BLaER1 treated with 17β-estradiol and CSF1 and Interleukin-3, amounts not matched to agents 10 nM and 100 nM (cell line): Measurements from ENCODE around the gene RARB.

Experiments used
- H3K27ac ChIP-seq, 11 experiments: shearing (Covaris generic); formaldehyde crosslinking; 2 replicates each; pipeline ENCODE4 v1.8.1; 2022
- H3K27me3 ChIP-seq, 11 experiments: shearing (Covaris generic); formaldehyde crosslinking; 2 replicates each; pipeline ENCODE4 v1.8.1; 2022
- H3K36me3 ChIP-seq, 11 experiments: shearing (Covaris generic); formaldehyde crosslinking; 2 replicates each; pipeline ENCODE4 v1.8.1; 2022
- H3K4me1 ChIP-seq, 10 experiments: shearing (Covaris generic); formaldehyde crosslinking; 2 replicates each; pipeline ENCODE4 v1.8.1; 2022
- H3K4me2 ChIP-seq, 11 experiments: shearing (Covaris generic); formaldehyde crosslinking; 2 replicates each; pipeline ENCODE4 v1.8.1; 2022
- H3K4me3 ChIP-seq, 10 experiments: shearing (Covaris generic); formaldehyde crosslinking; 2 replicates each; pipeline ENCODE4 v1.8.1; 2022
- H3K9ac ChIP-seq, 11 experiments: shearing (Covaris generic); formaldehyde crosslinking; 2 replicates each; pipeline ENCODE4 v1.8.1; 2022
- H3K9me3 ChIP-seq, 11 experiments: shearing (Covaris generic); formaldehyde crosslinking; replicated peaks in 1 of 11; 2 replicates each; pipeline ENCODE4 v1.8.1; 2022
- H4K20me1 ChIP-seq, 11 experiments: shearing (Covaris generic); formaldehyde crosslinking; 2 replicates each; pipeline ENCODE4 v1.8.1; 2022
- Cebpa-rat ChIP-seq, 11 experiments: shearing (Covaris generic); IDR thresholded peaks; 2 replicates each; pipeline ENCODE4 v1.8.1; 2022

The RARB gene

DNA sequence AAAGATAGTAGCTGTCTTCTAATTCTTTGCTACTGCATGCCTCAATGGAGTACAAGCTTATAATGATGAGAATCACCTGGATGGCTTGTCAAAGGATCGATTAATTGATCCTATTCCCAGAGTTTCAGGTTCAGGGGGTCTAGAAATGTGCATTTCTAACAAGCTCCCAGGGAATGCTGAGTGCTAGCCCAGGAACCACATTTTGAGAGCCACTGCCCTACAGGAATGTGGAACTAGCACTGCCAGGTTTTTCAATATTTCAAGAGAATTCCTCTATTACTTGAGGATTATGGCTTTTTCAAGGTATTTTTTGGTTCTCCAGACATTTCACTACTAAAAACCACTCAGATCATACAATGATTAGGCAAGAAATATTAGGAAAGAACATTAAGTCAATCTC, 52.7 kb downstream of the RARB start:
- no peak for TF ChIP-seq Cebpa-rat (IDR thresholded peaks at IDR 0.05)
- H3K4me2 ChIP-seq: no peak overlapping the region
- no peak overlapping the region for H3K9ac ChIP-seq
- H3K27ac ChIP-seq: no peak overlapping the region
- H3K4me3 ChIP-seq: no peak overlapping the region
- H4K20me1 ChIP-seq: no peaks in the 10 kb centered on the region
- peaks cover 0 to 8% (median 0%) of the 10 kb centered on the region in 10 experiments; a peak in 2 of 20 replicates for H3K4me1 ChIP-seq
- H3K27me3 ChIP-seq: no peaks in the 10 kb centered on the region
- H3K9me3 ChIP-seq: no peaks in the 10 kb centered on the region
- H3K36me3 ChIP-seq: no peaks in the 10 kb centered on the region

DNA sequence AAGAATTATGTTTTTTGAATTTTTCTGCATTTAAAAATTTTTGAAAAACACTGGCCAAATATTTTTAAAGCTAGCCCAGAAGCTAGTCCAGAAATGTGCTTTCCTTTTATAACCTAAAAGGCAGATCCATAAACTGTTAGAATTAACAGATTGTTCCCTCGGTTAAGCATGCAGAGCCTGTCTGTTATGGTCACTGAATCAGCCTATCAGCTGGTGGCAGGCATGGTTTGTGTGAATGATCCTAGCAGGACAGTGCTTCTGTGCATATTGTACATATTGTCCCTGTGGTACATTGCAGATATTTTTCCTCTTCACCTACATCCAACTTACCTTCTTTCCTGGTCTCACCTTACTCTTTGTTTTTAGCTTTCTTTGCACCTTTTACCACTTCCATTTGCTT, 53.3 kb downstream of the RARB start:
- no peak overlapping the region for H3K4me3 ChIP-seq
- H3K9ac ChIP-seq: no peak overlapping the region
- H3K27me3 ChIP-seq: no peaks in the 10 kb centered on the region
- no peak overlapping the region for H3K27ac ChIP-seq
- no peaks in the 10 kb centered on the region for H3K9me3 ChIP-seq
- no peak overlapping the region for H3K4me2 ChIP-seq
- H3K4me1 ChIP-seq: peaks cover 0 to 8% (median 0%) of the 10 kb centered on the region in 10 experiments; a peak in 2 of 20 replicates
- H4K20me1 ChIP-seq: no peaks in the 10 kb centered on the region
- TF ChIP-seq Cebpa-rat (IDR thresholded peaks at IDR 0.05): no peak
- H3K36me3 ChIP-seq: no peaks in the 10 kb centered on the region

DNA sequence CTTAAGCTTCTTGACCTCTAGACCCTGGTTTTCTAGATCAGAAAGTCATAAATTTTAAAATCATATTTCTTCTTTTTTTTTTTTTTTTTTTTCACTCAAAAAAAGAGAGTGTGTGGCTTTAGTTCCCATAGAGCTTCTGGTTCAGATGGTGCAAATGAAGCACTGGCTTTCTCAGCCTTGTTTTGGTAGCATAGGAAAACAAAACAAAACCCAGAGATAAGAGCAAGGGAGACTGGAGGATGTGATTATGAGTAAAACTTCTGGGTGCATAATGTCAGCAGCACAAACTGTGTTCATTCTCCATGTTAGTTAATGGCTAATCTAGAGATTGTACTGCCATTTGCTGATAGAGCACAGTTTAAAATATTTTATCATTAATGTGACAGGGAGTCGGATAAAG, 55.4 kb downstream of the RARB start:
- Histone ChIP-seq H3K36me3 (no peaks in the 10 kb centered on the region), H3K9me3 (no peaks in the 10 kb centered on the region), H3K4me3 (no peak overlapping the region), H3K27me3 (no peaks in the 10 kb centered on the region), H4K20me1 (no peaks in the 10 kb centered on the region), H3K27ac (no peak overlapping the region), H3K4me2 (no peak overlapping the region), H3K9ac (no peak overlapping the region), H3K4me1 (peaks cover 0 to 8% (median 0%) of the 10 kb centered on the region in 10 experiments; a peak in 2 of 20 replicates)
- TF ChIP-seq Cebpa-rat (IDR thresholded peaks at IDR 0.05): no peak

DNA sequence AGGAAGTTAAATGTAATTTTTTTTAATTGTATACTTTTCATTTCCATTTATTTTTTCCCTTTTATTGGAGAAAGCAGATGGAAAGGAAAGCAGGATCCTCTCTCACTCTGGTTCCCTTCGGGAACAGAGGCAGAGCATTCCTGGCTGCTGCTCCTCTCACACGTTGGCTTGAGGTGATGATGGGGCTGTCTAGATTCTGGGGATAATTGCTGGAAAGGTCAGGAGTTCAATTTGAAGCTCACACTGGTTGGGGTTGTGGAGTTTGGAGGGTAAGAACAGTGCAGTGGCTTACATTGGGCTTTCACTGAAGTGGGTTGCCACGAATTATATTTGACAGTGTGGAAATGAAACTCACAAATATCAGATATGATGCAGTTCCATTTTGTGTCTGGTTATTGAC, 57.6 kb downstream of the RARB start:
- Histone ChIP-seq H4K20me1 (no peaks in the 10 kb centered on the region), H3K4me1 (no peaks in the 10 kb centered on the region), H3K27me3 (no peaks in the 10 kb centered on the region), H3K27ac (no peak overlapping the region), H3K36me3 (no peaks in the 10 kb centered on the region), H3K9ac (no peak overlapping the region), H3K9me3 (peaks cover 0 to 11% (median 0%) of the 10 kb centered on the region in 11 experiments; a peak in 1 of 22 replicates), H3K4me2 (no peak overlapping the region), H3K4me3 (no peak overlapping the region)
- no peak for TF ChIP-seq Cebpa-rat (IDR thresholded peaks at IDR 0.05)

DNA sequence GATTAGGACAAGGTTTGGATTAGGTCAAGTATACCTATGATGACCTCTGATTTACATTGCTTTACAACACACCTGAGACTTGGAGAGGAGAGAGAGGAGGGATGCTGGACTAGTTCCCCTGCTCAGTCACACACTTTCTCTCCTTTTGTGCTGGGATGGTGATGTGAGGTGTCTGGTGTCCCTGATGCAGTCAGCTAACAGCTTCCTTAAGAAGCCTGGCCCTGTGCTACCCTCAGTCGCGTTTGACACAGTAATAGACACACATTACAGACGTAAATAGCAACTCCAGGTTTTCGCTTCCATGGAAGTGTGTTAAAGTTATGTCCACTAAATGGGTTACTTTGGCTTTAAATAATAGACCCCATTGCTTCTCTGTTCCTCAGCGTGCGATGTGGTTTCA, 58.9 kb downstream of the RARB start:
- H4K20me1 ChIP-seq: no peaks in the 10 kb centered on the region
- no peaks in the 10 kb centered on the region for H3K4me1 ChIP-seq
- no peak for TF ChIP-seq Cebpa-rat (IDR thresholded peaks at IDR 0.05)
- H3K27ac ChIP-seq: no peak overlapping the region
- H3K27me3 ChIP-seq: no peaks in the 10 kb centered on the region
- no peak overlapping the region for H3K4me3 ChIP-seq
- peaks cover 5 to 24% (median 7%) of the 10 kb centered on the region in 11 experiments; a peak in 16 of 22 replicates for H3K9me3 ChIP-seq
- H3K36me3 ChIP-seq: no peaks in the 10 kb centered on the region
- H3K9ac ChIP-seq: no peak overlapping the region
- H3K4me2 ChIP-seq: no peak overlapping the region

DNA sequence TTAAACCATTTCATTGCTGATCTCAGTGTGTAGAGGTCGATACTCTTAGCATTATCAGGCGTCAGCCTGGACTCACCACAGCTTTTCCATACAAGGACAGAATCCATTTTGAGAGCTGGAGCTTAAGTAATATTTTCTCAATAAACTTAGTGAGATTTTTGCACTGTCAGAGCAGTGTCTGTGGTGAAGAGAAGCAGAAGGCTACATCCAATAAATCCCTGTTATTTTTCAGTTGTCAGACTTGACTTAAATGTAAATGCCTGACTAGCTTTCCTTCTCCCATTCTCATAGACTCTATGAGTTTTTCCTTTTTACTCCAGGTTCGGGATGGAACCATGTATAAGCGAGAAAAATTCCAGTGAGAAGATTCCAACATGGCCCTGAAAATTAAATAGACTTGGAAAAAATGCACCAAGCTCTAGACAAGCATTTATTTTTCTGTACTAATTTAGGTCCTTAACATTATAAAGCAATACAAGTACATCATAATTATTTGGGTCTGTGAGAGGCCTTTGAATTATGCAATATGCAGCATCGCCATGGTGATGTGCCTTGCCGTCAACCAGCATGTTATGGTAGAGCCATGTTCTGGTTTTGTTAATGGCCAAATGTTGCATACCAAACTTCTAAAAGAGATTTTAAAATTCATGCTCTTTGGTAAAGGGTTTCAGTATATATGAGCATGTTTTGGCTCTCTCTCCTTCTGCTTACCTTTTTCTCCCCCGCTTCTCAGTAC, 62.0 kb downstream of the RARB start:
- Histone ChIP-seq H3K9me3 (peaks cover 36 to 55% (median 38%) of the 10 kb centered on the region in 11 experiments), H3K4me2 (no peak overlapping the region), H3K4me1 (no peaks in the 10 kb centered on the region), H3K27ac (no peak overlapping the region), H3K4me3 (no peak overlapping the region), H3K9ac (no peak overlapping the region), H4K20me1 (no peaks in the 10 kb centered on the region), H3K36me3 (peaks cover 0 to 6% (median 0%) of the 10 kb centered on the region in 11 experiments; a peak in 2 of 22 replicates), H3K27me3 (no peaks in the 10 kb centered on the region)
- TF ChIP-seq Cebpa-rat (IDR thresholded peaks at IDR 0.05): no peak

DNA sequence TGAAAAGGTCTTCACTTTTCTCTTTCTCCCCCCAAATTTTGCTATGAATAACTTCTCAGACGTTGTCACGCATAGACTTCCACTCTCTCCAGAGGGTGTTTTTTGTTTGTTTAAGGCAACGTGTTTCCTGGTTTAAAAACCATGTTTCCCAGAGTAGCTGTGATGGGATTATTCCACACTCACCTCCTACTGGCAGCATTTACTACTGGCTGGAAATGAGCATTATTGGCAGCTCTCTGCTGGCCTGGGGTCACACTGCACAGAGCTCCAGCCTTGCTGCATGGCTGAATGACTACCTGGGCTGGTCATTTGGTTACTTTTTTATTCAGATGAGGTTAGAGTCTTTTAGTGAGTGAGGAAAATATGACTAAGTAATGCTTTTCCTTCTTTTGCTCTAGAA, 65.2 kb downstream of the RARB start:
- H3K4me3 ChIP-seq: no peak overlapping the region
- H3K4me1 ChIP-seq: no peaks in the 10 kb centered on the region
- no peaks in the 10 kb centered on the region for H3K27me3 ChIP-seq
- H3K36me3 ChIP-seq: peaks cover 0 to 6% (median 0%) of the 10 kb centered on the region in 11 experiments; a peak in 2 of 22 replicates
- no peak overlapping the region for H3K9ac ChIP-seq
- TF ChIP-seq Cebpa-rat (IDR thresholded peaks at IDR 0.05): no peak
- H3K4me2 ChIP-seq: no peak overlapping the region
- no peak overlapping the region for H3K27ac ChIP-seq
- H3K9me3 ChIP-seq: peaks cover 54 to 87% (median 61%) of the 10 kb centered on the region in 11 experiments
- H4K20me1 ChIP-seq: no peaks in the 10 kb centered on the region

DNA sequence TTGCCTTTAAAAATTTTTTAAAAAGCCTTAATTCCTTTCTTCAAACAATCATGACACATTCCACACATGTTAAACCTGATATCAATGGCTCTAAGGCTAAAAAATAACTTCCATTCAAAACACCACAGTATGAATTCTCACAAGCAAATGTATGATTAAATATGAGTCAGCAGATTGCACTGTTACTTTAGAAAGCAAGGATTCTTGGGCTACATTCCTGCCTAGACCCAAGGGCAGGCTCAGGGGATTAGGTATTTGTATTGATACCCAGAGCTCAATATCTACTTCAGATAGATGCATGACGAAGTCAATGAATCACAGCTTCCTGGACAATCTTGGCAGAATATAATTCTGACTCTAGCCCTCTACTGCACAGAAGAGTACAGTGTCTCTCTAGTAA, 65.7 kb downstream of the RARB start:
- H3K9me3 ChIP-seq: peaks cover 54 to 91% (median 61%) of the 10 kb centered on the region in 11 experiments
- no peak overlapping the region; a peak in 1 of 20 replicates for H3K4me3 ChIP-seq
- TF ChIP-seq Cebpa-rat (IDR thresholded peaks at IDR 0.05): no peak
- no peak overlapping the region for H3K4me2 ChIP-seq
- H3K4me1 ChIP-seq: no peaks in the 10 kb centered on the region
- no peak overlapping the region for H3K9ac ChIP-seq
- H4K20me1 ChIP-seq: no peaks in the 10 kb centered on the region
- H3K27ac ChIP-seq: no peak overlapping the region
- peaks cover 0 to 6% (median 0%) of the 10 kb centered on the region in 11 experiments; a peak in 2 of 22 replicates for H3K36me3 ChIP-seq
- H3K27me3 ChIP-seq: no peaks in the 10 kb centered on the region

DNA sequence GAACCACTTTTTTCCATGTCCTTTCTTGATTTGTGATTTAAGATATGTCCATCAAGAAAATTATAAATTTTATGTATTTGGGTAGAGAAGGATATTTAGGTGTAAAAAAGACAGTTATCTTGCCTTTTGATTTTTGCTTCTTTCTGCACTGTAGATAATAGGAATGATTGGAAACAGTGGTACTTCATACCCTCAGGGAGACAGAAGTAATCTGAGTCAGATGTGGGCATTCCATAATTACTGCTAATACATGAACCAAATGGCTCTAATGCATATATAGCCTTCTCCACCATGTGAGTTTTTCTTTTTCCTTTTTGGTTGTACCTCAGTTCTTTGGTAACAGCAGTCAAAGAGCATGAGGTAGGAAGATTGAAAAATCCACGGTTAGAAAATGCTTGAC, 67.2 kb downstream of the RARB start:
- TF ChIP-seq Cebpa-rat (IDR thresholded peaks at IDR 0.05): no peak
- no peaks in the 10 kb centered on the region for H3K4me1 ChIP-seq
- H3K36me3 ChIP-seq: peaks cover 0 to 6% (median 0%) of the 10 kb centered on the region in 11 experiments; a peak in 2 of 22 replicates
- no peak overlapping the region for H3K4me2 ChIP-seq
- H3K27ac ChIP-seq: no peak overlapping the region
- H3K4me3 ChIP-seq: no peak overlapping the region
- H4K20me1 ChIP-seq: no peaks in the 10 kb centered on the region
- no peak overlapping the region for H3K9ac ChIP-seq
- H3K27me3 ChIP-seq: no peaks in the 10 kb centered on the region
- H3K9me3 ChIP-seq: peaks cover 54 to 83% (median 61%) of the 10 kb centered on the region in 11 experiments

DNA sequence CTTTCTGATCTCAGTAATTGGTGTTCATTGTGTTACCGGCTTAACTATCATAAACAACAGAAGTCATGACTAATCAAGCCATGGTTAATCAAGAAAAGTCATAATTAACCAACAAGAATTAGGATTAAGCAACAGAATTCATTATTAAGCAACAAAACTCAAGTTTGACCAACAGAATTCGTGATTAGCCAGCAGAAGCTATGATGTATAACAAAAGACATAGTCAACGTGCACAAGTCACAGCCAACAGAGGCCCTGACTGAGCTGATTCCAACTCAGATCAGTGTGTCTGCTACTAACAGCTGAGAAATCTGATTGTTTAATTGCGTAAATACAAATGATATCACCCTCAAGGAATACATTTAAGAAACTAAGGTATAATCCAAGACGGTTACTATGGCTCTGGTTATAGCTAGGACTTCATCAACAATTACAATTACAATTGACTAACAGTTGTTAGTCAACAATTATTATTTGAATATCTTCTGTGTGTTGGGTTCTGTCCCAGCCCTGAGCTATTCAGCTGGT, 67.7 kb downstream of the RARB start:
- H3K4me1 ChIP-seq: no peaks in the 10 kb centered on the region
- no peaks in the 10 kb centered on the region for H3K27me3 ChIP-seq
- no peak overlapping the region for H3K4me2 ChIP-seq
- H3K9me3 ChIP-seq: peaks cover 54 to 79% (median 61%) of the 10 kb centered on the region in 11 experiments
- peaks cover 0 to 6% (median 0%) of the 10 kb centered on the region in 11 experiments; a peak in 2 of 22 replicates for H3K36me3 ChIP-seq
- no peak overlapping the region for H3K4me3 ChIP-seq
- no peak for TF ChIP-seq Cebpa-rat (IDR thresholded peaks at IDR 0.05)
- H4K20me1 ChIP-seq: no peaks in the 10 kb centered on the region
- no peak overlapping the region for H3K27ac ChIP-seq
- H3K9ac ChIP-seq: no peak overlapping the region
